Stomach (tissue), 4 donors: Measurements from ENCODE around the gene CHCHD1.

ENCODE experiments used
- POLR2A ChIP-seq, 4 donors: fragments of 450-650 bp; IDR thresholded peaks; one replicate each; pipeline ENCODE4 v1.6.1; 2016; ENCODE audit warnings: antibody characterized with exemption in 4 of 4, control low read depth in 2 of 4, mild to moderate bottlenecking in 1 of 4, moderate library complexity in 1 of 4
- POLR2AphosphoS5 ChIP-seq, 3 donors: sonication (generic); formaldehyde crosslinking; IDR thresholded peaks; one replicate each; pipeline ENCODE4 v1.6.1; 2016; ENCODE audit warnings: antibody characterized with exemption in 3 of 3
- TF ChIP-seq, protein P1 (sequence below), 7 experiments: fragments of 450-650 bp in 4 of 7; fragments of 200-600 bp in 3 of 7; sonication (generic) in 3 of 7; IDR thresholded peaks; one replicate each; pipeline ENCODE4 v1.5.1; 2016 to 2019; ENCODE audit warnings: antibody characterized with exemption in 7 of 7, control low read depth in 2 of 7, mild to moderate bottlenecking in 1 of 7

DNA sequence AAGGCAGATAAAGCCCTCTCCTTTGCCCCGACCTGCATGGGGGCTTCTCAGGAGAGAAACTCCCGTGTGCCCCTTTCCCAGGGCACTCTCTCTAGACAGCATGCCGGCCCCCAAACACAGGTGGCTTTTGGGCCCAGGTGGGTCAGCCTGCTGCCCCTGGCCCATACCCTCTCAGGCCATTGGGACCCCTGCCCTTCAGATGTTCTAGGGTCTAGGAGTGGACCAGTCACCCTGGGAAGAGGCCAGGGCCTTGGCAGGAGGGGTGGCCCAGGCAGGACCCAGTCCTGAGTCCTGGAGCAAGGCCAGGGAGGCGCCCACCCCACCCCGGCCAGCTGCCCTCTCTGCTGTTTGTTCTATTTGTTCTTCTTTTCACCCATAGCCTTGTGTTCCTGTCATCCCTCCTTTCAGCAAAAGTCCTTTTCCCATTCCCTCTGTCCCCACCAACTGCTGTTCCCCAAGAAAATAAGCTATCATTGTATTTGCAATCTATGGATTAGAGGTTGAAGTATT is 47.0 kb upstream of the CHCHD1 start:
- TF ChIP-seq, protein P1, sequence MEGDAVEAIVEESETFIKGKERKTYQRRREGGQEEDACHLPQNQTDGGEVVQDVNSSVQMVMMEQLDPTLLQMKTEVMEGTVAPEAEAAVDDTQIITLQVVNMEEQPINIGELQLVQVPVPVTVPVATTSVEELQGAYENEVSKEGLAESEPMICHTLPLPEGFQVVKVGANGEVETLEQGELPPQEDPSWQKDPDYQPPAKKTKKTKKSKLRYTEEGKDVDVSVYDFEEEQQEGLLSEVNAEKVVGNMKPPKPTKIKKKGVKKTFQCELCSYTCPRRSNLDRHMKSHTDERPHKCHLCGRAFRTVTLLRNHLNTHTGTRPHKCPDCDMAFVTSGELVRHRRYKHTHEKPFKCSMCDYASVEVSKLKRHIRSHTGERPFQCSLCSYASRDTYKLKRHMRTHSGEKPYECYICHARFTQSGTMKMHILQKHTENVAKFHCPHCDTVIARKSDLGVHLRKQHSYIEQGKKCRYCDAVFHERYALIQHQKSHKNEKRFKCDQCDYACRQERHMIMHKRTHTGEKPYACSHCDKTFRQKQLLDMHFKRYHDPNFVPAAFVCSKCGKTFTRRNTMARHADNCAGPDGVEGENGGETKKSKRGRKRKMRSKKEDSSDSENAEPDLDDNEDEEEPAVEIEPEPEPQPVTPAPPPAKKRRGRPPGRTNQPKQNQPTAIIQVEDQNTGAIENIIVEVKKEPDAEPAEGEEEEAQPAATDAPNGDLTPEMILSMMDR (IDR thresholded peaks at IDR 0.05) = no peak
- TF ChIP-seq POLR2AphosphoS5 (IDR thresholded peaks at IDR 0.05) = no peak
- no peak for TF ChIP-seq POLR2A (IDR thresholded peaks at IDR 0.05)
